ENCODE data around the gene BAZ1B.
A peak's percentile ranks its signal among the peaks of the same experiment; 100 is the strongest.
"Not testable (repeated sequence)": the region's sequence is repeated elsewhere in the genome, so short reads cannot be mapped to it uniquely, and the experiment has no call there.

Gene BAZ1B

GRCh38 chr7:73424489-73424885 is 97.6 kb downstream of the BAZ1B start:
- no peak for DNase-seq

GRCh38 chr7:73423519-73424488 is 98.3 kb downstream of the BAZ1B start:
- DNase-seq, result no peak

GRCh38 chr7:73420610-73421009 is 101.5 kb downstream of the BAZ1B start:
- not testable (repeated sequence) for DNase-seq

GRCh38 chr7:73420016-73420415 is 102.1 kb downstream of the BAZ1B start:
- DNase-seq, result not testable (repeated sequence)

GRCh38 chr7:73418113-73418703 is 103.9 kb downstream of the BAZ1B start:
- no peak for DNase-seq

- DNase-seq, result not testable (repeated sequence)
Observed at GRCh38 chr7:73410541-73411131, 111.5 kb downstream of the BAZ1B start.

- not testable (repeated sequence) for DNase-seq
Observed at GRCh38 chr7:73404860-73405259, 117.2 kb downstream of the BAZ1B start.

GRCh38 chr7:73399185-73400050 is 122.7 kb downstream of the BAZ1B start:
- peak; percentile 9 for DNase-seq

GRCh38 chr7:73397521-73398281 is 124.4 kb downstream of the BAZ1B start:
- DNase-seq, result no peak

- no peak for DNase-seq
Observed at GRCh38 chr7:73395538-73396503, 126.3 kb downstream of the BAZ1B start.

- no peak for DNase-seq
Observed at GRCh38 chr7:73394422-73394821, 127.7 kb downstream of the BAZ1B start.

- no peak for DNase-seq
Observed at GRCh38 chr7:73391396-73391795, 130.7 kb downstream of the BAZ1B start.
